ENCODE data around the gene BRD9.
"Not testable (repeated sequence)": the region's sequence is repeated elsewhere in the genome, so short reads cannot be mapped to it uniquely, and the experiment has no call there.

DNA sequence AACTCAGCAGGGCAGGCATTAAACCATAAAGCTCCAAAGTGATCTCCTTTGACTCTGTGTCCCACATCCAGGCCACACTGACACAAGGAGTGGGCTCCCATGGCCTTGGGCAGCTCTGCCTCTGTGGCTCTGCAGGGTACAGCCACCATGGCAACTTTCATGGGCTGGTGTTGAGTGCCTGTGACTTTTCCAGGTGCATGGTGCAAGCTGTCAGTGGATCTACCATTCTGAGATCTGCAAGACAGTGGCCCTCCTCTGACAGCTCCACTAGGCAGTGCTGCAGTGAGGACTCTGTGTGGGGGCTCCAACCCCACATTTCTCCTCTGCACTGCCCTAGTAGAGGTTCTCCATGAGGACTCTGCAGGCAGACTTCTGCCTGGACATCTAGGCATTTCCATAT, 41.4 kb upstream of the BRD9 start:
- not testable (repeated sequence) for TF ChIP-seq POLR2AphosphoS5 (IDR thresholded peaks at IDR 0.05; ENCODE audit: insufficient read depth in 1 of 2, low read depth in 1 of 2)
- TF ChIP-seq, protein P1, sequence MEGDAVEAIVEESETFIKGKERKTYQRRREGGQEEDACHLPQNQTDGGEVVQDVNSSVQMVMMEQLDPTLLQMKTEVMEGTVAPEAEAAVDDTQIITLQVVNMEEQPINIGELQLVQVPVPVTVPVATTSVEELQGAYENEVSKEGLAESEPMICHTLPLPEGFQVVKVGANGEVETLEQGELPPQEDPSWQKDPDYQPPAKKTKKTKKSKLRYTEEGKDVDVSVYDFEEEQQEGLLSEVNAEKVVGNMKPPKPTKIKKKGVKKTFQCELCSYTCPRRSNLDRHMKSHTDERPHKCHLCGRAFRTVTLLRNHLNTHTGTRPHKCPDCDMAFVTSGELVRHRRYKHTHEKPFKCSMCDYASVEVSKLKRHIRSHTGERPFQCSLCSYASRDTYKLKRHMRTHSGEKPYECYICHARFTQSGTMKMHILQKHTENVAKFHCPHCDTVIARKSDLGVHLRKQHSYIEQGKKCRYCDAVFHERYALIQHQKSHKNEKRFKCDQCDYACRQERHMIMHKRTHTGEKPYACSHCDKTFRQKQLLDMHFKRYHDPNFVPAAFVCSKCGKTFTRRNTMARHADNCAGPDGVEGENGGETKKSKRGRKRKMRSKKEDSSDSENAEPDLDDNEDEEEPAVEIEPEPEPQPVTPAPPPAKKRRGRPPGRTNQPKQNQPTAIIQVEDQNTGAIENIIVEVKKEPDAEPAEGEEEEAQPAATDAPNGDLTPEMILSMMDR (IDR thresholded peaks at IDR 0.05): not testable (repeated sequence)

All from vagina (tissue), 2 donors.